Stimulated activated CD4-positive, alpha-beta T cell treated with anti-CD3 and anti-CD28 coated beads, Interleukin-12 subunit alpha, Interleukin-12 subunit beta, amount 100 ng/mL, for 4 hours (primary cell): ENCODE results near the gene ZNF593OS.

ENCODE experiments used
- DNase-seq: peaks from one replicate; pipeline ENCODE4 v3.0.0-alpha.2; 2020

The ZNF593OS gene

DNA sequence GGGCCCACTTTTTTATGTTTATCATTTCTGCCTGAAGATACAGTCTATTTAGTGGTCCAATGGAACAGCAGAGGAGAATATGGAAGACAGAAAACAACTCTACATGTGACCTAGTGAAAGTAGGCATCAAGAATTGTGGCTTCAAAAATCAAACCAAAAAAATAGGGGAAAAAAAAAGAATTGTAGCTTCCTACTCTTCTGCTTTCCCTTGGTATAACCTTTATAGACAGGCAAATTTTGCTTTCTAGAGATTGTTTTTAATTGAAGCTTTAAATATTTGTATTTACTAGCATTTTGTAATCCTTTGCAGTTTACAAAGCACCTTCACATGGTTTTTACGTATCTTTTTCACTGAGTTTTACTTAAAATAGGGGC lies 45.7 kb downstream of the ZNF593OS start:
- DNase-seq, result no peak

- no peak for DNase-seq
Observed at GRCh38 chr1:26125382-26125781, 46.2 kb downstream of the ZNF593OS start.

DNA sequence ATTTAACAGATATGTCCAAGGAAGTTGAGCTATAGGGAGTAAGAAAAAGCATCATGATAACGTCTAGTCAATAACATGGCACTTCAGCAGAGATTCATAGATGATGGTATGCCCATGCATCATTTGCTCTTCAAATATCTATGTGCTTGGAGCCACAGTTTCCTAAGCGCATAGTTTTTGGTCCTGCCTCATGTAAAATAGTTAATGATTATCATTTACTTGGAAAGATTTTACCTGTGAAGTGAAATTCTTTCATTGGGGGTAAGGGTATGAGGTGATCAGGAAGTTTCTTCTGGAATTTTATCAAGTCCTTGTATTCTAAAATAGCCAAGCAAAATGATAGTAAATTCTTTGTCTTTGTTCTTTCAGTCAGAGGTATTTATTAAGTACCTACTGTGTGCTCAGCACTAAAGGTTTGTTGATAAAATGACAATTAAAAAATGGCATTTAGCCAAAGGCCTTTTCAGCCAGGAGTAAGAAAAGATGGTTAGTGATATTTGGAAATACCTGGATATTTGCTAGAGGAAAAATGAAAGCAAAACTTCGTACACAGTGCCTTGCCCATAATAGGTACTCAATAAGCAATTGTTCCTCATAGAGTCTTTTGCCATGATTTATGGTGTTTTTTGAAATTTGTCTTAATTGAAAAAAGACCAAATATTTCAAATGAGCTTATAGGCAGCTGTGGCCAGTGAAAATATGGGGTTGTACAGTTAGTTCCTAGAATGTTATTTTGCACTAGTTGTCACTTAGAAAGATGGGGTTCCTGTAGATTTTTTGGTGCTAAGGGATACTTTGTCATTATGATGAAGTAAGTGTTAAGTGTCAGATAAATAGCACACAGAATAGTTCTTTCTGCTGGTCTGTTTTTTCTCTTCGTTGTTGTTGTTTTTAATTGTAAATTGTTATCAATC lies 47.0 kb downstream of the ZNF593OS start:
- no peak for DNase-seq

DNA sequence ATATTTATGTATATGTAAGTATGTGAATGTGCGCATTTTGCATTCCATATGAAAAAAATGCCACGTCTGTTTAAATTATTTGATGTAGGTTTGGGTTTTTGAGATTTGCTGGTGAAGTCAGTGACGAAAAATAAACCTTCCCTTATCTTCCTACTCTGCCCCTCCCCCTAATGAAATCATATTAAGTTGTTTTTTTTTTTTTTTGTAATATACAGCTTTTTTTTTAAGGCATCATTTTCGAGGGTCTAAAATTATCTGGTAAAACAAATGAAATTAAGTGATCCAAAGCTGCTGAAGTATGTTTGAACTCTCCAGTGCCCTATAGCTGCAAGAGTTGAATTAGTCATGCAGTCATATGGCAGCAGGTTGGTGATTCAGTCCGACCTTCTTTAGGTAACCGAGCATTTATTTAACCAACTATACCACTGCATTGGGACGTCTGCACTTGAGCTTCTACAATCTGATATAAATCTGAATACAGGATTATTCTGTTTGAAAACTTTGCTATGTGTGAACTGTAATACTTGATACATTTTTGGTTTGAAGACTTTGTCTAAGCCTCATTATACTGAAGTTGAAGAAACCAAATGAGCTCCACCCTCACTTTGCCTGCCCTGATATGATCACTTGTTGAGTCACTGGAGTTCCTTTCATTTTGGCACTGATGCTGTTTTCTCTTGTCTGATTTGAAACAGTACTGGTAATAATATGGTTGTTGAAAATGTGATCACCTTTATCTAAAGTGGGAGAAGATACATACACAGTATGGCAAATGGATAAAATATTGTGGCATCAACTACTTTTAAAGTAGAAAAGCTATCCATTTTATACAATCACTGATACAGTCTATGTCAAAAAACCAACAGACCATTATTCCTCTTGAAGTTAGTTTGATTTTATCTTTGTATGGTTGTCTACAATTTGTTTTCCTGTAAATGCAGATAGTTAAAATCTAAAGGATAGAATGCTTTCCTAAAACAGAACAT lies 48.4 kb downstream of the ZNF593OS start:
- DNase-seq, result no peak

DNA sequence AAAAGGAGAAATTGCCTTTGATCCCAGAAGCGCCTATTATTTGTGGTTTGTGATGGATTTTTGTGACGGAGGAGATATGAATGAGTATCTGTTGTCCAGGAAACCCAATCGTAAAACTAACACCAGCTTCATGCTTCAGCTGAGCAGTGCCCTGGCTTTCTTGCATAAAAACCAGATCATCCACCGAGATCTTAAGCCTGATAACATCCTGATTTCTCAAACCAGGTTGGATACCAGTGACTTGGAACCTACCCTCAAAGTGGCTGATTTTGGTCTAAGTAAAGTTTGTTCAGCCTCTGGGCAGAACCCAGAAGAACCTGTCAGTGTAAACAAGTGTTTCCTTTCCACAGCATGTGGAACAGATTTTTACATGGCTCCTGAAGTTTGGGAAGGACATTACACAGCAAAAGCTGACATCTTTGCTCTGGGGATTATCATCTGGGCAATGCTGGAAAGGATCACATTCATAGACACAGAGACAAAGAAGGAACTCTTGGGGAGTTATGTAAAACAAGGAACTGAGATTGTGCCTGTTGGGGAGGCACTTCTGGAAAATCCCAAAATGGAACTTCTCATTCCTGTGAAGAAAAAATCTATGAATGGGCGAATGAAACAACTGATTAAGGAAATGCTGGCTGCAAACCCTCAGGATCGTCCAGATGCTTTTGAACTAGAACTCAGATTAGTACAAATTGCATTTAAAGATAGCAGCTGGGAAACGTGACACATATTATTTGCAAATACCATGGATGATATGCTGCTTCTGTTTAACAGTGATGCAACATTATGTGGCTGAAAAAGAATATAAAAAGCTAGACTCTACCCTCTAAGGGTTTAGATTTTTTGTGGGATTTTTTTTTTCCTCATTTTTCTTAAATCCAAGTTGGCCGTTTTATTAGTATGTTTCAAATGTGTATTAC lies 49.5 kb downstream of the ZNF593OS start:
- DNase-seq, result no peak

DNA sequence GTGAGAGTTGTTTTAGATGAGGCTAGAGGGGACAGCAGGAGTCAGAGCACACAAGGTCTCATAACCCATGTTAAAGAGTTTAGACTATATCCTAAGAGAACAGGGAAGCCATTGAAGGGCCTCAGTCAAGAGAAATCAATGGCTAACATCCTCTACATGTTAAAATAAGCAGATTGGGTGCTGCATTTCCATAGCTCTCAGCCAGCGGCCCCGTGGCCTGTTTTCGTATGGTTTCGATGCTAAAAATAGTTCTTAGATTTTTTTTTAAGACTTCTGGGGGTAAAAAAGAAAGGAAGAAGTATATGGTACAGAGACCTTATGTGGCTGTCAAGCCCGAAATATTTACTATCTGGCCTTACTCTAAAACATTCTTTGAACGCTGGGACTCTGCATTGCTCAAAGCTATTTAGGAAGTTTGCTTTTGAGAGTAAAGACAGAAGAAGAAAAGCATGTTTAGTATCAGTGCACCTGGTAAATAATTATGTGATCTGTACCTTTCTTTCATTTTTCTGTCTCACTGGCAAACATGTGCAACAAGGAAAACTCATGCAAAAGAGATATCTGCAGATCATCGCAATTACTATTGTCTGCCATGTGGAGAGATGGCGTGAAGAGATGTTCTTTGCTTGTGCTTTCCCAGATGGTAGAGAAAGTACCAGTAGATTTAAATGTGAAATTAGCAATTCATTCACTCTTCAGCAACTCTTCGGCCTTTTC lies 51.6 kb downstream of the ZNF593OS start:
- no peak for DNase-seq
